SH-SY5Y (cell line): ENCODE results near the gene ROBO2.

Experiments used
- GATA2 ChIP-seq: IDR thresholded peaks from 2 replicates; pipeline ENCODE4 v1.6.1; 2011; ENCODE audit warnings: mild to moderate bottlenecking, low read depth, low read length
- GATA3 ChIP-seq: IDR thresholded peaks from 2 replicates; pipeline ENCODE4 v1.6.1; 2011; ENCODE audit warnings: low read depth, mild to moderate bottlenecking, low read length, moderate library complexity

DNA sequence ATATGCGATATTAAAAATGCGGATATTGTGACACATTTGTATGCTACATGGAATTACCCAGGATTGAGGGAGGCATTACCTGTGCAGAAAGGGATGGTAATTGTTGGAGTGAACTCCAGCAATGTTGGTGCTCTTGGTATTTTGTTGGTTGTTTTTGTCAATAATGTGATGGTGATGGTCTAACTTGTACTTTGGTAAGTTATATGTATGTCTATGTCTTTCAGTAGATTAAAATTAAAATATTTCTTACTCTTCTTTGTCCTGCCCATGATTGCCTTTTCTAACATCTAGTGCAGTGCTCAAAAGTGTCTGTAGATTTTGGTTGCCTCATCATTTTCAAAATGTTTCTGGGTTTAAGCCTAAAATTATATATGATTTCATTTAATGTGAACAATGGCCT, 192.7 kb downstream of the ROBO2 start:
- no peak for TF ChIP-seq GATA2
- no peak for TF ChIP-seq GATA3
